Brain pericyte (primary cell): Measurements from ENCODE around the gene RBCK1.
"Not testable (repeated sequence)": the region's sequence is repeated elsewhere in the genome, so short reads cannot be mapped to it uniquely, and the experiment has no call there.

ENCODE experiments used
- DNase-seq: peaks from one replicate; pipeline ENCODE4 v3.0.0-alpha.2; 2012; ENCODE audit warnings: low read depth, low spot score

The RBCK1 gene

DNA sequence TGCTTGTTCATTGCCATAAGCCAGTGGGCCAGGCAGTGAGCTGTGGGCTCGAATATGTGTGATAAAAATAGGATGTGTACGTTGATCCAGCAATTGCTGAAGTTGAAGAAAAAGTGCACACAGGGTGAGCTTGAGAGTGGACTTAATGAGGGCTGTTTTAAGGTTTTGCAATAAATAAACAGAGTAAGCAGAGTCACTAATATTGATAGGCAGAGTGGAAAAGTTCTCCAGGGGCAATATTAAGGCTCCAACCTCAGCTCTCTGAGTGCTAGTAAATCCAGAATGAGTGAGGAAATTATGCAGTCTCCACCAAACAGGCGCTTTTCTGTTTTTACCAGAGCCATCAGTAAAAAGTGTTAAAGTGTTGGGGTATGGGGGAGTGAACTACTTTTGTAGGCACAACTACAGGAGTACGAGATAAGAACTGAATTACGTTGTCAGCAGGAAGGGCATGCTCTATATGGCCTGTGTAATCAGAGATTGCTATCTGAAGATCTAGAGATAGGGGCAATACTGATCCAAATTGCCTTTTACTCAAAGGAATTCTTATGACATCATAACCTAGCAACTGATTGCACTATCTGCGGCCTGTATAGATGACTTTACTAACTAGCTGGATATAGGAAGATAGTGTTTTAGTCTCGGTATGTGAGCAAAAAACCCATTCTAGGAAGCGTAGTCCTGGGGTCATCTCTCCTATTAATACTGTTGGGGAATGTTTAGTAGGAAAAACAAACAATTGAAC lies 61.8 kb downstream of the RBCK1 start:
- DNase-seq: no peak

DNA sequence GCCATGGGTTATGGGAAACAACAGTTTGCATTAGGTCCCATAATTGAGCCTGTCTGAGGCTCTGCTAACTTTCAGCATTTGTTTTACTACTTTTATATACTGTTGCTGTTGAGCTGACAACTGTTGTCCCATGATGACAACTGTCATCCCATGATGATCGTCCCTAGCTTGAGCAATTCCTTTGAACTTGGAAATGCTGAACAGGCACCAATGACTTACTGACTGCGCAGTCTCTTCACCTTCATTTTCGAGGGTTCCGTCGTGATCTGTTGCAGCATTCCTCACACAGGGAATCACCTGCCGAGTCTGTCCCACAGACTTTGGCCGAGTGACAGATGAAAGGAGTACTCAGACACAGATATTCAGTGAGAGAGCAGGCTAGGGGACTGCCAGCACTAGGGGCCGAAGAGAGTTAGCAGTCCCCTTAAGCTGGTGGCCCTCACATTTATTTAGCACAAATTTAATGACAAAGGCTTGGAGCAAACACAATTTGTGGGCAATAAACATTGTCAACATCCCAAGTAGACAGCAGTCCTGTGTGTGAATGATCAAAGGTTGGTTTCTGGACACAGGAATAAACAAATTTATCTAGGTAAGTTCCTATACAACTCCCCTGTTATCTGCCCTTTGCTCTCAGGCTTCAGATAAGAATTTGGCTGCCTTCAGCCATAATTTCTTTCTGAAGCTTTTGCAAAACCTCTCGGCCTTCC lies 64.2 kb downstream of the RBCK1 start:
- no peak for DNase-seq

DNA sequence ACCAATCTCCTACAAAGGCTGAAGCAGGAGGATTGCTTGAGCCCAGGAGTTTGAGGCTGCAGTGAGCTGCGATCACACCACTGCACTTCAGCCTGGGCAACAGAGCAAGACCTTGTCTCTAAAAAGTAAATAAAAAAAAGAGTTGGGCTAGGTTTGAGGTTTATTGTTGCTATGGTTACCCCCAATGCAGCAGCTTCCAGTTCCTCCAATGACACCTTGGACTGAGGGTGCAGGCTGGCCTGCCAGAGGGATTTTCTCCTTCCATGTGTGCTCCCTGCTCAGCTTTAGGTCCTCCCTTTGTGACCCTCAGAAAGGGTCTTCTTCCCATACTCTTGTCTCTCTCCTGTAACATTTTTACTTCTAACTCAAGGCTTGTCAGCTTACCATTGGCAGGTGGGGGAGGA lies 64.8 kb downstream of the RBCK1 start:
- no peak for DNase-seq

DNA sequence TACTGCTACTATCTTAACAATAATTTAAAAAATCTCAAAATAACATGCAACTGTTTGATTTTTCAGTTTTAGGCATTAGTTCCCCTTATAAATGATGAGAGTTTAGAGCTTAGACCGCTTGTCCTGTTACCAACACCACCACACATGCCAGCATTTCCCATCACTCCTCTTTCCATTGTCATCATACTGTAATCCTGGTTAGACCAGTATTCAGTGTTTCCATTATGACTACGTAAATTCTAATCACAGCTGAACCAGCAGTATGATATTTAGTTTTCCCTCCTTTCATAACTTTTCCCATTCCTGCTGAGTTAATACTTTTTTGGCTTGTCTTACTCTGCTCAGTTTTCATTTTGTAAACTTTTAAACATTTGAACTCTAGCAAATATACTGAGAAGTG lies 66.5 kb downstream of the RBCK1 start:
- DNase-seq: no peak

DNA sequence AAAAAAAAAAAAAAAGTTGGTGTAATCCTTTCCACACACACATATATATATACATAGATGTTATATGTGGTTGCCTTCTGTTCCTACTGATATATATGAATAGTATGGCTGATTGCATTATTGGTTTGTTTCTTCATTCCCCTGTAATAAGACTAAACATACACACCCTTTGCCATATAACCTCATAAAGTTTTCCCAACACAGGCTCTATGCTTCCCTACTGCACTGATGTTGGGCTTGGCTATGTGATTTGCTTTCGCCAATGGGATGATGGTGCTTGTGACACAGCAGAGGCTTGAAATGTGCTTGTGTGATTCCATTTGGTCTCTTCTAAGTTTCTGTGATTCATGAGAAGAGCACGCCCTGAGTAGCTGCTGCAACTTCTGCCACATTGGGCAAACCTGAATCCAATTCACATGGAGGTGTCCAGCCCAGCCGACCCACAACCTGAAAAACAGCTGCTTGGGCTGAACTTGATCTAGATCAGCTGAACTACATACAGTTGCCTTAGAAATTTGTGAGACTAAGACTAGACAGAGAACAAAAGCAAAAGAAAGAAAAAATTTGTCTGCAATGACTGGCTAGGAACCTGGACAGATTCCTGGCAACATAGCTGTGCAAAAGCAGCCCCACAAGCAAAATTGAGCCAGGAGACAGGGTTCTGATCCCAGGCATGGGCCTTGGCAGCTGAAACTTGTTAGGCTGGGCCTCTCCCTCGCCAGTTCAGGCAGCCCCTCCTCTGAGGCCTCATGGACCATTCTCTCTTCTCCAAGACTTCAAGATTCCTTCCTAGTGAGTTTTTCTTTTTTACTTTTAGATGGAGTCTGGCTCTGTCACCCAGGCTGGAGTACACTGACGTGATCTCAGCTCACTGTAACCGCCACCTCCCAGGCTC lies 67.6 kb downstream of the RBCK1 start:
- DNase-seq: no peak

DNA sequence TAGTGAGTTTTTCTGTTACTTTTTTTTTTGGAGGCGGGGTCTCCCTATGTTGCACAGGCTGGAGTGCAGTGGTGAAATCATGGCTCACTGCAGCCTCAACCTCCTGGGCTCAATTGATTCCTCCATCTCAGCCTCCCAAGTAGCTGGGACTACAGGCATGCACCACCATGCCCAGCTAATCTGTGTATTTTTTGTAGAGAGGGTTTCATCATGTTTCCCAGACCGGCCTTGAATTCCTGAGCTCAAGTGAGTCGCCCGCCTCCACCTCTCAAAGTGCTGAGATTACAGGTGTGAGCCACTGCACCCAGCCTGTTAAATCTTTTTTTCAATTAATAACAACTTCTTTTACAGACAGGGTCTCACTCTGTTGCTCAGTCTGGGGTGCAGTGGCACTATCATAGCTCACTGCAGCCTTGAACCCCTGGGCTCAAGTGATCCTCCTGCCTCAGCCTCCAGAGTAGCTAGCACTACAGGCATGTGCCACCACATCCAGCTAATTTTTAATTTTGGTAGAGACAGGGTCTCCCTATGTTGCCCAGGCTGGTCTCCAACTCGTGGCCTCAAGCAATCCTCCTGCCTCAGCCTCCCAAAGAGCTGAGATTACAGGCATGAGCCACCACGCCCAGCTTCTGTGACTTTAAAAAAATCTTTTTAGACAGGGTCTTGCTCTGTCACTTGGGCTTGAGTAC lies 68.6 kb downstream of the RBCK1 start:
- DNase-seq: not testable (repeated sequence)

DNA sequence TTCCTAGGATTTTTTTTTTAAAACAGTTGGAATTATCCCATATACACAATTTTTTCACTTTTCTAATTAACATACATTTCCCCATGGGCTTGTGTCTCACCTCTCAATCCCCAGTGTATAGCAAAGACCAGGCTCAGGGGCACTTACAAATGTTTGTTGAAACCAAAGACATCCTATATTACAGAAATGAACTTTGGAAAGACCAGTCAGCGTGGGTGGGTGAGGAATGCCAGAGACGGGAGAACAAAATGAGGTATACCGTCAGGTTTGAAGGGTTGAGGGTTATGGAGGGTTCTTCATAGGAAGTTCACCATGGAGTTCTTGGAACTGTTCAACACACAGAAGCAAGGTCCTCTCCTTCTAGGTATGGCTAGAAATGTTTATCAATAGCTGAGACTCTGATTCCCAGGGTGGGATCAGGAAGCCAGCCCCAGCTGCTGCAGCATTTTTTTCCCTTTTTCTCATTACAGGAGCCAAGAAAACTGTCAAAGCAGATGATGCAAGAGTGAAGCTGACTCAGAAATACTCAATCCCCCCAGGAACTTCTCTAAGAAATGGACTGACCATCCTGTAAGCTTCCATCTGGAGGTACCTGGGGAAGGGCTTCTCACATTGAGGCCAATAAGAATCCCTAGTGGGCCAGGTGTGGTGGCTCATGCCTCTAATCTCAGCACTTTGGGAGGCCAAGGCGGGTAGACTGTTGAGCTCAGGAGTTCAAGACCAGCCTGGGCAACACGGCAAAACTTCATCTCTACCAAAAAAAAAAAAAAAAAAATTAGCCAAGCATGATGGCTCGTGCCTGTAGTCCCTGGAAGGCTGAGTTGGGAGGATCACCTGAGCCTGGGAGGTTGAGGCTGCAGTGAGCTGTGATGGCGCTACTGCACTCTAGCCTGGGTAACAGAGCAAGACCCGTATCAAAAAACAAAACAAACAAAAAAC lies 70.2 kb downstream of the RBCK1 start:
- DNase-seq: no peak

DNA sequence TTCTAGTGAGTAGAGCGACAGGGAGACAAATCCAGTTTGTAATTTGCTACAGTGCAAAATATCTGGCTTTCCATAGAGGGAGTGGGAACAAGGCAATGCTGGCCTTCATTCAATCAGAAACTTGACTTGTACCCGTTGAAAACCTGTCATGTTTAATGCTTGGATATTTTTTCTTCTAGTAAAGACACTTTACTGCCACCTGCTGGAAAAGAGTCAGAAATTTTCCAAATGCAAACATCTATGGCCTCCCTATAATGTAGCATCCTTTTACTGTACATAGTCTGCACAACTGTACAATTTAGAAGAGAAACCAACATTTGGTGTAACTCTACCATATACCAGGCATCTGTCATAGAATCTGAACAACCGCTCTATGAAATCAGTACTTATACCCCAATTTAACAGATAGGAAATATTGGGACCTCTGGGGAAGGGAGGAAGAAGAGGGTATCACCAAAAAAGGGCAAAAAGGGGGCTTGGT lies 70.9 kb downstream of the RBCK1 start:
- no peak for DNase-seq

DNA sequence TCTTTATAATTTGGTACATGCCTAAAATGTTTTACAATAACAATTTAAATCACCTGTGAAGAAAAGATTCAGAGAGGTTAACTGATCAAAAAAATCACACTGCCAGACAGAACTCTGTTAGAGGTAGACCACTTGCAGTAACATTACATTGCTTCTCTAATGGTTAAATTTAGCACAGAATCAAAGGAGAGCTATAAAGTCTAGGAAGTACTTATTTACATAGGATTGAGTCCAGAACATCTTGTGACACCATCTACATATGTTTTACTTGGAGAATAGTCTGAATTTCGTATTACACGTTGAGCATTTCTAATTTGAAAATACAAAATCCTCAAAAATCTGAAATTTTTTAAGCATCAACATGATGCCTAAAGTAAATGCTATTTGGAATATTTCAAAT lies 71.4 kb downstream of the RBCK1 start:
- DNase-seq: no peak

DNA sequence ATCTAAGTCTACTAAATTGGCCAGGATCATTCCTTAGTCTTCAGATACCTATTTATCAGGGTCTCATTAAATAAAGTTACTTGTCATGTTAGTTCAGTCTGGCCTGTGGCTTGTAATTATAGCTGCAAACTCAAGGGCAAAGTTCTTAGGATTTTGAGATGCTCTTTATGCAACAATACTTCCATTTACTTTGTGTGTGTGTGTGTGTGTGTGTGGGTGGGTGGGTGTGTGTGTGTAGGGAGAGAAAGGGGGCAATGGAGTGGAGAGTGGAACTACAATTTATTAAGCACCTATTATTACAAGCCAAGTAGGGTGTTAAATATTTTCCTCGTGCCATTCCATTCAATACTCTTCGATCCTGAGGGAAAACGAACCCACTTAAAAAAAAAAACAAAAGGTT lies 71.9 kb downstream of the RBCK1 start:
- DNase-seq: no peak

DNA sequence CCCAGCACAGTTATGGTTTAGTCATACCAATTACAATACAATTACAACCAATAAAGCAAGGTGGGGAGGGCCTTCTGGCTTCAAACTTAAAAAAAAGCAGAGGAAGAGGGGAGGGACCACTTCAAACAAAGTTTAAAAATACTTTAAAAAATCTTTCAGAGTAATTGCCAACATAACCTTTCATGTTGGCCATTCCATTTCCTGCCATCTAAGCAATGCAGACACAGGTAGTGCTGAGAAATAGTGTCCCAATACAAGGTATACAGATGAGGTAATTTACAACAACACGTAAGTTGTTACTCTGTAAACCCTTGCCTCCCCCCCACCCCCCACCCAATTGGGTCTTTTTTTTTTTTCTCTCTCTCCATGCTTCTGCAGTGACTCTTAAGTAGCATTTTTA lies 73.1 kb downstream of the RBCK1 start:
- DNase-seq: no peak
